DMS53 treated with DMSO at 0.1 percent for 48 hours (cell line): ENCODE data around the gene ZFAND6.
"Not testable (repeated sequence)": the region's sequence is repeated elsewhere in the genome, so short reads cannot be mapped to it uniquely, and the experiment has no call there.

Source experiments
- DNase-seq: peaks from one replicate; lab custom pipeline; 2025; ENCODE audit not compliant: unreplicated experiment; lab: John Stamatoyannopoulos, UW

ZFAND6 gene

GRCh38 chr15:80095969-80096368 lies 36.5 kb downstream of the ZFAND6 start:
- DNase-seq, result no peak

- DNase-seq, result no peak
Measured at GRCh38 chr15:80098341-80098740, 38.9 kb downstream of the ZFAND6 start.

DNA sequence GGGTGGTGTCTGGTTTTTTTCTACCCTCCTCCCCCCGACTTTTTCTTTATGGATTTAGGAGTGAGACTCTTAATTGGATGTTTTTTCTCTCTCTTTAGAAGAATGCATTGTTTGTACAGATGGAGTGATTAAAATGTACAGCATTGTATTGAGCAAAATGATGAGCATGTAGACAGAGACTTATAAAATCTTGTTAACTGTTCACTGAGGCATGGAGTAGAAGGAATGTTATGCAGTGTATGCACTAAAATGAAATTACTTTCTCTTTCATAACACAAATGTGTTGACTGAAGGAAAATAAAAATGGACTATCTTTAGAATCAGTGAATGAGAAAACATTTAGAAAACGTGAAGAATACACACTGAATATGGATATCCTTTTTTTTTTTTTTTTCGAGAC lies 39.8 kb downstream of the ZFAND6 start:
- DNase-seq, result no peak

GRCh38 chr15:80099662-80100061 lies 40.2 kb downstream of the ZFAND6 start:
- not testable (repeated sequence) for DNase-seq

- no peak for DNase-seq
Measured at GRCh38 chr15:80100247-80100646, 40.8 kb downstream of the ZFAND6 start.

DNA sequence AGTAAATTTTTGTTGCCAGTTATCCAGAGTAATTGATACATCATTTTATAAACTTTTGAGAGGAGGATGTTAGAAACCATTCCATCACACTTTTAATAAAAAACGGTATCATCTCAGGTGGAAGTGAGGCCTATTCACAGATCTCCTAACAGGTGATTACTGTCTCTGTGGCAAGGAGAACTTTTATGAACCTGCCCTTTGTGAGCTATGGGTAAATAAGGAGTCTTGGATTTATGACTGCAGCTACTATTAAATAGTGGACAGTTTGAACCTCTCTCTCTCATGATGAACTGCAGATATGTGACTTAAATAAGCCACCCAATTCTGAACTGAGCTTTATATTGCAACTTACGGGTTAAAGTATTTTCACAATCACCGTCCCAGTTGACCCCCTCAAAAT lies 45.7 kb downstream of the ZFAND6 start:
- no peak for DNase-seq

GRCh38 chr15:80105595-80105994 lies 46.1 kb downstream of the ZFAND6 start:
- no peak for DNase-seq

- no peak for DNase-seq
Measured at GRCh38 chr15:80106051-80106450, 46.6 kb downstream of the ZFAND6 start.

DNA sequence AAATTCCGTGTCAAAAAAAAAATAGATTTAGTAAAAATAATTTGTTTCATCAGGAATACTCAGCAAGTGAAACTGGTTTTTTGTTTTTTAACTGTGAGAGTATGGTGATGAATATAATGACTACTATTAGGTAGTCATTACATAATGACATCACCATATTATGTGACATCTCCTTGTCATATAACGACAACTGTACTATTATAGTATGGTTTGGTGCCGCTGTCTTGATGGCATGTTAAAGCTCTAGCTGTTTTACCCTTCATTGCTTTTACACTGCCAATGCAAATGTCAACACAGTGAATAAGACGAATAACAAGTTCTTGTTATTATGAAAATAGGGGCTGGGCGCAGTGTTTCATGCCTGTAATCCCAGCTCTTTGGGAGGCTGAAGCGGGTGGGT lies 47.7 kb downstream of the ZFAND6 start:
- no peak for DNase-seq

DNA sequence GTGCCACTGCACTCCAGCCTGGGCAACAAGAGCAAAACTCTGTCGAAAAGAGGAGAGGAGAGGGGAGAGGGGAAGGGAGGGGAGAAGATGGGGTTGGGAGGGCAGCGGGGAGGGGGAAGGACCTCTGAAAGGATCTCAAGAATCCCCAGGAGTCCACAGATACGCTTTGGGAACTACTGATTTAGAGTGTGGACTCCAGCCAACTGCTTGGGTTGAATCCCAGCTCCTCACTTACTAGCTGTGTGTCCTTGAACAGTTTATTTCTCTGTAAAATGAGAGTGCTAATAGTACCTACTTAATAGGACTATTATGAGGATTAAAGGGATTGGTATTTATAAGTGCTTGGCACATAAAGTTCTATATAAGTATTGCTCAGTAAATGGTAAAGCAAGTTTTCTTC lies 48.3 kb downstream of the ZFAND6 start:
- DNase-seq, result no peak

DNA sequence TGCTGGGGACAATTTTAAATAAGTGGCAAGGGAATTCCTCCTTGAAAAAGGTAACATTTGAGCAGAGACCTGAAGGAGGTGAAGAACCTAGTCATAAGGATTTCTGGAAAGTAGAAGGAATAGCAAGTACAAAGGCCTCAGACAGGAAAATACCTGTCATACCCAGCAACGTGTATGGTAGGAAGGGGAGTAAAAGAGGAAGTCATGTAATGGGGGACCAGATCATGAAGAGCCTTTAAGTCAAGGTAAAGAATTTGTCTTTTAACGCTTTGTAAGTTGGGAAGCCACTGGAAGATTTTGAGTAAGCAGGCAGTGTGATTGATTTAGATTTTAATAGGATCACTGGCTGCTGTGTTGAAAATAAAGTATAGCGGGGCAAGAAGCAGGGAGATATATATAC lies 49.9 kb downstream of the ZFAND6 start:
- DNase-seq, result no peak

GRCh38 chr15:80110920-80111319 lies 51.4 kb downstream of the ZFAND6 start:
- DNase-seq, result no peak

- DNase-seq, result no peak
Measured at GRCh38 chr15:80114114-80114513, 54.6 kb downstream of the ZFAND6 start.

DNA sequence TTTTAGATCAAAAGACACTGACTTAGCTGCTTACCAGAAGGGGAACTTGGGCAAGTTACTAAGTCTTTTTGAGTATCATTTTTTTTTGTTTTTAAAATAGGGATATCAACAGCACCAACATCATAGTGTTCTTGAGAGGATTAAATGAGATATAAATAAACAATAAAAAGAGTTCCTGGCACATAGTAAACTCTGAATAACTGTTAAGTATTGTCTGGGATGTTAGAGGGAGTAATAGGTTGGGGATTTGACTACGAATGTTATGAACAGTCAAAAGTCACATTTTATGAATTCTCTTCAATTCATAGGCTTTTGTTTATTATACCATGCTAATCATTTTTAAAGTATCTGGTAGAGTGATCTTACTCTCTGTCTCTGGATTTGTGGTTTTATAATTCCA lies 55.5 kb downstream of the ZFAND6 start:
- DNase-seq, result no peak

- no peak for DNase-seq
Measured at GRCh38 chr15:80118956-80119355, 59.5 kb downstream of the ZFAND6 start.

DNA sequence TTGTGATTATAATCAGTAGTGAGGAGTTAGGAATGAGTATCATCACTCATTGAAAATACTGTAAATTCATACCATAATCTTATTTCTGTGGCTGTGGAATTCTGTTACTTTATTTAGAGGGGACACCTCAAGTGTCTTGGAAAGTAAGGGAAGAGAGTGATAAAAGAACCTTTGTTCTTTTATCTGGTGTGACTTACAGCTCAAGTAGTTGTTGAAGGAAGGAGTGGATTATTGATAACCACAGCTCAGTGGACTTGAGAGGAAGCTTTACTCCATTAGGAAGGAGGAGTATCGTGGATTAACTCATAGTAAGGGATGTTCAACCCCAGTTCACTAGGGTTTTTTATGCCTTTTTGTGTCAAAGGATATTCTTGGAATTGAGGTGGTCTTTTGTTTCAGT lies 61.2 kb downstream of the ZFAND6 start:
- DNase-seq, result no peak

GRCh38 chr15:80121546-80121945 lies 62.1 kb downstream of the ZFAND6 start:
- no peak for DNase-seq

DNA sequence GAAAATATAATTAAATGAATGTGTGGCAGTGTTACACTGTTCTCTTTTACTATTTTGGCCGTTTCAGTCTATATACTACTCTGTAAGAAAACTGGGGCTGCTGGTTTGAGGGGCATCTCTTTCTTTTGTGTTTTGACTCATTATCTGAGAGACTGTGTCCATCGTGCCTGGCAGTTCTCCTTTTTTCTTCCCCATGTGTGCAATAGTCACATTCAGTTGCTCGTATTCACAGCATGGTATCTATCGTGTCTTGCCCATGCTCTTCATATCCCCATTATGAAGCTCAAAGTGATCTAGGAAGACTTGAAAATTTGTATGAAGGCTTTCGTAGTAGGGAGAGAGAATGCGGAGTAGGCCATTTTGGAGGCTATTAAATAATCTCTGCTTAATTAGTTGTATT lies 63.6 kb downstream of the ZFAND6 start:
- DNase-seq, result no peak

- DNase-seq, result not testable (repeated sequence)
Measured at GRCh38 chr15:80127253-80127652, 67.8 kb downstream of the ZFAND6 start.

DNA sequence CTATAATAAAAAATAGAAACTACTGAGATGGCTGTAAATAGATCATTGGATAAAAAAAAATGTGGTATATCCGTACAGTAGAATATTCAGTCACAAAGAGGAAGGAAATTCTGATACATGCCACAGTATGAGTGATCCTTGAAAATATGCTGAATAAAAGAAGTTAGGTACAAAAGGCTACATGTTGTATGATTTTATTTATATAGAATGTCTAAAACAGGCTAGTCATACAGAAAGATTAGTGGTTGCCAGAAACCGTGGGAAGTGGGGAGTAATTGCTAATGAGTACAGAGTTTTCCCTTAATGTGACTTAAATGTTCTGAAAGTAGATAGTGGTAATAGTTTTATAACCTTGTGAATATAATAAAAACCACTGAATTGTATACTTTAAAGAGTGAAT lies 68.4 kb downstream of the ZFAND6 start:
- no peak for DNase-seq

DNA sequence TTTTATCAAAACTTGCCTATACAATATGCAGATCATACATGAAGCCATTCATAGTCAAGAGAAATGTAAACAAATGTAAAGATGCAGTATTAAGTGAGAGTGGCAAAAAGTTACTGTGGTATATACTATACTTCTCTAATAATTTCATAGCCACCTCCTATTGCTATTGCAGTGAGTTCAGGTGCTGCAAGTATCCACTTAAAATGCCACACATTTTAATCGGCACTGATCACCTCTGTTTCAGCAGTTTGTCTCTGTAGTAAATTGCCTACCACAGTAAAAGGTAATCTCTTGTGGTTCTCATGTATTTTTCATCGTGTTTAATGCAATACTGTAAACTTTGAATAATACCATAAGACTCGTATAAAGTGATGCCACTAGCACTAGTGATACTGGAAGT lies 72.9 kb downstream of the ZFAND6 start:
- DNase-seq, result no peak

- DNase-seq, result no peak
Measured at GRCh38 chr15:80136854-80137253, 77.4 kb downstream of the ZFAND6 start.

DNA sequence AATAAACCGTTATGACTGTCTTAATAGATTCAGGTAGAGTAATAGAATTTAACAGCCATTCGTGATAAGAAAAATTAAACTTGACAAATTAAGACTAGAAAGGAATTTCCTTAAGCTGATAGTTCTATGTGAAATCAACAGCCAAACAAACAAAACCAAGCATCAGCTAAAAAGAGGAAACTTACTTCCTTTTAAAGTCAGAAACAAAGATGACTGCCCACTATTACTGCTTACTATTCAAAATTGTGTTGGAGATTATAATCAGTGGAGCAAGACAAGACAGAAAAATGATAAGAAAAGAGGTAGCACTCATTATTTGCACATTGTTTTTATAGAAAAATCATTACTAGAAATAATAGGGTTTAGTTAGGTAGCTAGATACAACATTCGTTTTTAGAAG lies 79.5 kb downstream of the ZFAND6 start:
- DNase-seq, result no peak

DNA sequence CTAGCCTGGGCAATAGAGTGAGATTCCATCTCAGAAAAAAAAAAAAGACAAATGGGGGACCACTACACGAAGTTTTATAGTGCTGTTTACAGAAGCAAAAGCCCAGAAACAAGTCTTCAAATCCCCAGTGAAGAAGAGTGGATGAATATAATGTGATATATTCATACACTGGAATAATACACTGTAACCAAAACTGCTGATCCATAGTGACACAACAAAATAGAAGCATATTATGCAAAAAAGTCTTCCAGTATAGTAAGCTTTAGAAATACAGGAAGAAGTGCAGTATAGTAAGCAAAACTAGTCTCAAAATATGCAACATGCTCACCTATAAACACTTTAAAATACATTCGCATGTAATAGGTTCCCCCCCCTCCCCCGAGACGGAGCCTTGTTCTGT lies 81.4 kb downstream of the ZFAND6 start:
- DNase-seq, result no peak
